GM12873 (cell line): Measurements from ENCODE around the gene USP48.

Experiments used
- CTCF ChIP-seq: IDR thresholded peaks from 2 replicates; pipeline ENCODE4 v1.5.1; 2012; ENCODE audit warnings: low read depth, mild to moderate bottlenecking, moderate library complexity, low read length, control low read depth; ENCODE audit not compliant: insufficient read depth; ENCODE audit errors: missing control alignments

USP48 gene

GRCh38 chr1:21641537-21641936 lies 141.4 kb downstream of the USP48 start:
- TF ChIP-seq CTCF = no peak

GRCh38 chr1:21641076-21641475 lies 141.9 kb downstream of the USP48 start:
- TF ChIP-seq CTCF = no peak

GRCh38 chr1:21640653-21641052 lies 142.3 kb downstream of the USP48 start:
- no peak for TF ChIP-seq CTCF

- no peak for TF ChIP-seq CTCF
These were observed 143.3 kb downstream of the USP48 start for GRCh38 chr1:21639594-21640041.

- no peak for TF ChIP-seq CTCF
These were observed 144.2 kb downstream of the USP48 start for GRCh38 chr1:21638531-21639341.

- no peak for TF ChIP-seq CTCF
These were observed 145.4 kb downstream of the USP48 start for GRCh38 chr1:21637514-21637913.

- TF ChIP-seq CTCF = no peak
These were observed 146.9 kb downstream of the USP48 start for GRCh38 chr1:21636029-21636428.
